ENCODE measurements around the gene PRR36.
"Not testable (repeated sequence)": the region's sequence is repeated elsewhere in the genome, so short reads cannot be mapped to it uniquely, and the experiment has no call there.

Gene PRR36

GRCh38 chr19:7874076-7874896, at the start of gene PRR36:
Gene PRR36 (minus strand): TSS chr19:7874390. CDS start chr19:7873689, 701 bp downstream.
- peak; percentile 90 for DNase-seq

- no peak for DNase-seq
These were observed 49.4 kb upstream of the PRR36 start for GRCh38 chr19:7923295-7924191.

- no peak for DNase-seq
These were observed 48.6 kb upstream of the PRR36 start for GRCh38 chr19:7922836-7923195.

GRCh38 chr19:7921967-7922835, 48.0 kb upstream of the PRR36 start:
- no peak for DNase-seq

GRCh38 chr19:7921302-7921966, 47.2 kb upstream of the PRR36 start:
- DNase-seq = no peak

- peak; percentile 87 for DNase-seq
These were observed 46.5 kb upstream of the PRR36 start for GRCh38 chr19:7920519-7921301.

GRCh38 chr19:7919610-7920518, 45.7 kb upstream of the PRR36 start, which contains the start of gene SNAPC2:
Gene SNAPC2 (plus strand): TSS chr19:7920338. CDS start chr19:7920367, 29 bp downstream.
- peak; percentile 91 for DNase-seq

- DNase-seq = no peak
These were observed 44.6 kb upstream of the PRR36 start for GRCh38 chr19:7918615-7919421.

- not testable (repeated sequence) for DNase-seq
These were observed 43.9 kb upstream of the PRR36 start for GRCh38 chr19:7918062-7918614.

- DNase-seq = peak; percentile 16
These were observed 43.3 kb upstream of the PRR36 start for GRCh38 chr19:7917267-7918061.

GRCh38 chr19:7916955-7917266, 42.7 kb upstream of the PRR36 start:
- no peak for DNase-seq

- DNase-seq = no peak
These were observed 42.1 kb upstream of the PRR36 start for GRCh38 chr19:7916103-7916954.

GRCh38 chr19:7915250-7916102, 41.3 kb upstream of the PRR36 start:
- no peak for DNase-seq

GRCh38 chr19:7914598-7915045, 40.4 kb upstream of the PRR36 start, which contains the start of gene TGFBR3L:
Gene TGFBR3L (plus strand): TSS chr19:7914830.
- no peak for DNase-seq

- DNase-seq = no peak
These were observed 39.9 kb upstream of the PRR36 start for GRCh38 chr19:7914099-7914498.

GRCh38 chr19:7913652-7914051, 39.5 kb upstream of the PRR36 start:
- DNase-seq = no peak

Data from DMS79 (cell line).